HepG2 (cell line): ENCODE results near the gene ARHGEF39. TPM values are rescaled to one million over a fixed set of nuclear protein-coding genes. Genes with fewer than 3 reads are reported as not detected.

Experiments
- ATF6 ChIP-seq: sonication (generic); formaldehyde crosslinking; conservative IDR thresholded peaks from 2 replicates; pipeline ENCODE4 v1.4.0; 2020; ENCODE audit warnings: missing genetic modification reagents
- BATF2 ChIP-seq: sonication (generic); formaldehyde crosslinking; IDR thresholded peaks from 2 replicates; pipeline ENCODE4 v1.8.0; 2022; ENCODE audit warnings: mild to moderate bottlenecking, missing genetic modification reagents, moderate library complexity
- FOXA1 ChIP-seq, 2 experiments: fragments of 450-650 bp in 1 of 2; sonication (generic) in 1 of 2; formaldehyde crosslinking in 1 of 2; IDR thresholded peaks; 2 replicates each; pipeline versions ENCODE4 v1.4.0 to v1.6.1; 2016 to 2020; ENCODE audit warnings: missing genetic modification reagents in 1 of 2
- MIER3 ChIP-seq: IDR thresholded peaks from 2 replicates; pipeline ENCODE4 v1.6.1; 2016; ENCODE audit warnings: missing compliant biosample characterization, borderline replicate concordance
- REPIN1 ChIP-seq: sonication (generic); formaldehyde crosslinking; IDR thresholded peaks from 2 replicates; pipeline ENCODE4 v1.8.0; 2022; ENCODE audit warnings: missing genetic modification reagents, low read depth, mild to moderate bottlenecking, borderline replicate concordance
- RXRA ChIP-seq: sonication (generic); formaldehyde crosslinking; IDR thresholded peaks from 2 replicates; pipeline ENCODE4 v1.5.1; 2020; ENCODE audit warnings: missing genetic modification reagents
- SIN3A ChIP-seq: IDR thresholded peaks from 2 replicates; pipeline ENCODE4 v1.6.1; 2011; ENCODE audit warnings: low read depth, mild to moderate bottlenecking, control low read depth, low read length, borderline replicate concordance
- SMARCC2 ChIP-seq: fragments of 450-650 bp; IDR thresholded peaks from 2 replicates; pipeline ENCODE4 v1.6.1; 2017; ENCODE audit warnings: antibody characterized with exemption, mild to moderate bottlenecking
- SUZ12 ChIP-seq: fragments of 150-350 bp; IDR thresholded peaks from 2 replicates; pipeline ENCODE4 v1.6.1; 2014; ENCODE audit warnings: low read depth, low read length
- U2AF1 ChIP-seq: fragments of 200-400 bp; formaldehyde crosslinking; optimal IDR thresholded peaks from 2 replicates; pipeline ENCODE3; 2017; ENCODE audit warnings: mild to moderate bottlenecking, low read depth, low read length
- ZGPAT ChIP-seq: IDR thresholded peaks from 2 replicates; pipeline ENCODE4 v1.6.1; 2016; ENCODE audit warnings: mild to moderate bottlenecking
- ZNF205 ChIP-seq: IDR thresholded peaks from 2 replicates; pipeline ENCODE4 v1.6.1; 2018; ENCODE audit warnings: missing biosample characterization, missing genetic modification reagents
- ZNF207 ChIP-seq: fragments of 450-650 bp; IDR thresholded peaks from 2 replicates; pipeline ENCODE4 v1.6.1; 2016; ENCODE audit warnings: antibody characterized with exemption, borderline replicate concordance
- ZNF34 ChIP-seq: sonication (generic); formaldehyde crosslinking; IDR thresholded peaks from 2 replicates; pipeline ENCODE4 v1.4.0; 2020; ENCODE audit warnings: mild to moderate bottlenecking, missing genetic modification reagents, borderline replicate concordance
- ZNF383 ChIP-seq: sonication (generic); formaldehyde crosslinking; IDR thresholded peaks from 2 replicates; pipeline ENCODE4 v1.4.0; 2020; ENCODE audit warnings: missing genetic modification reagents, mild to moderate bottlenecking, borderline replicate concordance
- ZNF446 ChIP-seq: sonication (generic); formaldehyde crosslinking; IDR thresholded peaks from 2 replicates; pipeline ENCODE4 v1.5.0; 2020; ENCODE audit warnings: mild to moderate bottlenecking, missing genetic modification reagents
- ZNF484 ChIP-seq: sonication (generic); formaldehyde crosslinking; IDR thresholded peaks from 2 replicates; pipeline ENCODE4 v1.5.1; 2020; ENCODE audit warnings: mild to moderate bottlenecking, low read depth, missing genetic modification reagents, borderline replicate concordance
- ZNF557 ChIP-seq: sonication (generic); formaldehyde crosslinking; IDR thresholded peaks from 2 replicates; pipeline ENCODE4 v1.4.0; 2020; ENCODE audit warnings: missing genetic modification reagents
- ZNF598 ChIP-seq: sonication (generic); formaldehyde crosslinking; IDR thresholded peaks from 2 replicates; pipeline ENCODE4 v1.5.1; 2020; ENCODE audit warnings: mild to moderate bottlenecking, missing genetic modification reagents, borderline replicate concordance
- ZNF776 ChIP-seq: sonication (generic); formaldehyde crosslinking; IDR thresholded peaks from 2 replicates; pipeline ENCODE4 v1.4.0; 2020; ENCODE audit warnings: mild to moderate bottlenecking, missing genetic modification reagents
- ZNF784 ChIP-seq: sonication (generic); formaldehyde crosslinking; IDR thresholded peaks from 2 replicates; pipeline ENCODE4 v1.5.1; 2020; ENCODE audit warnings: missing genetic modification reagents, mild to moderate bottlenecking, borderline replicate concordance
- ZXDC ChIP-seq: sonication (generic); formaldehyde crosslinking; IDR thresholded peaks from 2 replicates; pipeline ENCODE4 v1.5.0; 2020; ENCODE audit warnings: mild to moderate bottlenecking, missing genetic modification reagents
- polyA plus RNA-seq, 8 experiments: library from polyadenylated mRNA; depleted of rRNA in 3 of 8; stranded (reverse) in 7 of 8; unstranded in 1 of 8; fragments of >200 nt; fragmentation: Illumina TruSeq in 4 of 8; extraction: Trizol in 4 of 8; gene quantifications; 2 replicates each; pipeline versions ENCODE4 v1.2.1 to v1.2.3, GENCODE V29; 2011 to 2016; ENCODE audit warnings: low read depth in 4 of 8, missing spikeins in 1 of 8, mixed read lengths in 1 of 8; ENCODE audit not compliant: insufficient read depth in 1 of 8
- total RNA-seq, 5 experiments: library from RNA; depleted of rRNA; stranded (reverse); fragments of >200 nt; fragmentation: Illumina TruSeq; extraction: Trizol; gene quantifications; 2 replicates each; pipeline ENCODE4 v1.2.3, GENCODE V29; 2016; ENCODE audit warnings: low read depth in 1 of 5

Gene ARHGEF39
- total and polyA plus RNA-seq, 2 of the 13 experiments (the other 11 are each of a cell fraction or from before 2014, with no cell fraction given): 11.2 to 12.3 TPM

- TF ChIP-seq ZNF776 (CRISPR knock-in tag): no peak
- TF ChIP-seq ZNF205 (CRISPR knock-in tag): no peak
- no peak for TF ChIP-seq BATF2 (CRISPR knock-in tag)
- peak; percentile 61; the same call in 1 of the 2 replicates for TF ChIP-seq RXRA (CRISPR knock-in tag)
- TF ChIP-seq SMARCC2: no peak
- TF ChIP-seq ZNF484 (CRISPR knock-in tag): no peak
- TF ChIP-seq ZNF598 (CRISPR knock-in tag): no peak
- TF ChIP-seq ZNF207: no peak
- TF ChIP-seq ZNF446: 0 out of 2 replicates have a peak, but pooled peaks have one; percentile 23
- TF ChIP-seq SUZ12: peak; percentile 73
- TF ChIP-seq ZNF557 (CRISPR knock-in tag): no peak
- peak; percentile 85 for TF ChIP-seq ZGPAT (CRISPR knock-in tag)
- TF ChIP-seq U2AF1: no peak
- TF ChIP-seq ZNF34 (CRISPR knock-in tag): 0 out of 2 replicates have a peak, but pooled peaks have one; percentile 58
- TF ChIP-seq SIN3A: no peak
- TF ChIP-seq ATF6 (CRISPR knock-in tag): no peak
- TF ChIP-seq ZNF383: no peak
- no peak for TF ChIP-seq ZXDC
- no peak for TF ChIP-seq FOXA1 (IDR thresholded peaks at IDR 0.05)
- TF ChIP-seq FOXA1 (CRISPR knock-in tag; IDR thresholded peaks at IDR 0.05): no peak
- TF ChIP-seq MIER3 (CRISPR knock-in tag): no peak; the same call in 1 of the 2 replicates
- TF ChIP-seq ZNF784: peak; percentile 37; the same call in 1 of the 2 replicates
- peak; percentile 72; the same call in 1 of the 2 replicates for TF ChIP-seq REPIN1 (CRISPR knock-in tag)
These were observed 18.3 kb downstream of the ARHGEF39 start (continued) for GRCh38 chr9:35646533-35647265.
